ENCODE data around the gene LY6G5B. TPM values are rescaled to one million over a fixed set of nuclear protein-coding genes. Genes with fewer than 3 reads are reported as not detected.

LY6G5B gene
- total and polyA plus RNA-seq, 2 experiments from 2014 or later: 7.9 to 8.4 TPM

- Histone ChIP-seq H3K4me2 (no peak overlapping the region), H3K4me3 (no peak overlapping the region), H3K36me3 (ENCODE audit: insufficient read depth) (no peaks in the 10 kb centered on the region), H3K27me3 (ENCODE audit: insufficient read depth) (peaks cover 3% of the 10 kb centered on the region), H4K20me1 (replicated peaks; ENCODE audit: insufficient read depth) (no peaks in the 10 kb centered on the region), H3K4me1 (ENCODE audit: insufficient read depth) (peaks cover 3% of the 10 kb centered on the region), H2AFZ (no peak overlapping the region), H3K27ac (ENCODE audit: low read depth) (no peak overlapping the region), H3K79me2 (replicated peaks; ENCODE audit: insufficient read depth) (no peaks in the 10 kb centered on the region), H3K9me2 (ENCODE audit: insufficient read depth) (no peaks in the 10 kb centered on the region), H3F3A (replicated peaks; ENCODE audit: low read depth) (0 out of 2 replicates have a peak, but pooled peaks cover 5% of the 10 kb centered on the region)
- ATAC-seq (no peak), DNase-seq (ENCODE audit: low spot score) (no peak)
- Mint-ChIP-seq H3K4me1 (peaks cover 4% of the 10 kb centered on the region), H3K36me3 (ENCODE audit: low read depth) (peaks cover 14% of the 10 kb centered on the region), H3K9me3 (no peaks in the 10 kb centered on the region), H3K27ac (no peak overlapping the region), H3K27me3 (ENCODE audit: insufficient read depth, low read depth, poor library complexity) (peaks cover 13% of the 10 kb centered on the region), H3K4me3 (no peak overlapping the region)
- TF ChIP-seq ZNF331 (CRISPR knock-in tag; IDR thresholded peaks at IDR 0.05; ENCODE audit: low read depth) (no peak), CTCF (conservative IDR thresholded peaks at IDR 0.05; ENCODE audit: low read depth in 2 of 2) (0 out of 4 replicates have a peak, but pooled peaks of 1 of the 2 experiments have one; percentile 20)
Measured at GRCh38 chr6:31687321-31687720, 17.5 kb downstream of the LY6G5B start.

- no peaks in the 10 kb centered on the region for H3K27me3 ChIP-seq (ENCODE audit: insufficient read depth)
- no peaks in the 10 kb centered on the region for H4K20me1 ChIP-seq (replicated peaks; ENCODE audit: insufficient read depth)
- Mint-ChIP-seq H3K27me3 (ENCODE audit: insufficient read depth, low read depth, poor library complexity) (peaks cover 11% of the 10 kb centered on the region), H3K9me3 (no peaks in the 10 kb centered on the region), H3K27ac (no peak overlapping the region), H3K36me3 (ENCODE audit: low read depth) (peaks cover 17% of the 10 kb centered on the region), H3K4me3 (no peak overlapping the region), H3K4me1 (peaks cover 4% of the 10 kb centered on the region)
- TF ChIP-seq NANOG (IDR thresholded peaks at IDR 0.05; ENCODE audit: borderline replicate concordance) (no peak), EZH2 (IDR thresholded peaks at IDR 0.05; ENCODE audit: low read depth, unreplicated experiment) (no peak)
- no peak overlapping the region for H3K27ac ChIP-seq (ENCODE audit: low read depth)
- peaks cover 3% of the 10 kb centered on the region for H3K4me1 ChIP-seq (ENCODE audit: insufficient read depth)
- no peak overlapping the region for H2AFZ ChIP-seq
- H3K79me2 ChIP-seq (replicated peaks; ENCODE audit: insufficient read depth): no peaks in the 10 kb centered on the region
- DNase-seq (ENCODE audit: low spot score) (no peak), ATAC-seq (peak; percentile 15; the same call in 1 of the 3 replicates)
- H3K4me2 ChIP-seq: no peak overlapping the region
- no peaks in the 10 kb centered on the region for H3K9me2 ChIP-seq (ENCODE audit: insufficient read depth)
- no peak overlapping the region for H3K4me3 ChIP-seq
- H3K36me3 ChIP-seq (ENCODE audit: insufficient read depth): no peaks in the 10 kb centered on the region
- H3F3A ChIP-seq (replicated peaks; ENCODE audit: low read depth): no peaks in the 10 kb centered on the region
Measured at GRCh38 chr6:31687860-31688693, 18.3 kb downstream of the LY6G5B start.

- Histone ChIP-seq H3K79me2 (replicated peaks; ENCODE audit: insufficient read depth) (no peaks in the 10 kb centered on the region), H3K36me3 (ENCODE audit: insufficient read depth) (no peaks in the 10 kb centered on the region), H3K27ac (ENCODE audit: low read depth) (no peak overlapping the region), H3K4me2 (no peak overlapping the region), H3K4me3 (no peak overlapping the region), H3F3A (replicated peaks; ENCODE audit: low read depth) (no peaks in the 10 kb centered on the region), H3K4me1 (ENCODE audit: insufficient read depth) (no peaks in the 10 kb centered on the region), H4K20me1 (replicated peaks; ENCODE audit: insufficient read depth) (no peaks in the 10 kb centered on the region), H2AFZ (no peak overlapping the region), H3K27me3 (ENCODE audit: insufficient read depth) (no peaks in the 10 kb centered on the region), H3K9me2 (ENCODE audit: insufficient read depth) (no peaks in the 10 kb centered on the region)
- peak; percentile 69 to 80 for TF ChIP-seq CTCF (conservative IDR thresholded peaks at IDR 0.05; ENCODE audit: low read depth in 2 of 2)
- TF ChIP-seq EZH2 (IDR thresholded peaks at IDR 0.05; ENCODE audit: low read depth, unreplicated experiment): no peak
- ATAC-seq: peak; percentile 89
- no peak overlapping the region for H3K4me3 Mint-ChIP-seq
- no peak overlapping the region for H3K27ac Mint-ChIP-seq
- DNase-seq (ENCODE audit: low spot score): peak; percentile 72
- H3K27me3 Mint-ChIP-seq (ENCODE audit: insufficient read depth, low read depth, poor library complexity): peaks cover 6% of the 10 kb centered on the region
- H3K36me3 Mint-ChIP-seq (ENCODE audit: low read depth): peaks cover 19% of the 10 kb centered on the region
- no peaks in the 10 kb centered on the region; the same call in 2 of the 3 replicates for H3K4me1 Mint-ChIP-seq
- H3K9me3 Mint-ChIP-seq: no peaks in the 10 kb centered on the region
Measured at GRCh38 chr6:31689249-31690110, 19.7 kb downstream of the LY6G5B start.

Data from GM23338 (cell line).